Measurements from ENCODE around the gene ATXN1. TPM values are rescaled to one million over a fixed set of nuclear protein-coding genes. Genes with fewer than 3 reads are reported as not detected.

The ATXN1 gene
- total and polyA plus RNA-seq, 2 of the 8 experiments (the other 6 are each of a cell fraction or from before 2014, with no cell fraction given) = 1.6 to 4.0 TPM

GRCh38 chr6:16583144-16583762 is 178.0 kb downstream of the ATXN1 start:
- no peak overlapping the region for H3K18ac ChIP-seq (ENCODE audit: extremely low read depth, low read length)
- H3K4me3 ChIP-seq (ENCODE audit: extremely low read depth in 1 of 4, insufficient read depth in 2 of 4, low read depth in 3 of 4, low read length in 4 of 4) = no peak overlapping the region
- no peaks in the 10 kb centered on the region for H4K20me1 ChIP-seq (replicated peaks in 1 of 2; ENCODE audit: control insufficient read depth in 1 of 2, insufficient read depth in 2 of 2, low read length in 2 of 2)
- ChIA-PET CTCF (ENCODE audit: partially characterized antibody) (interaction anchor here (1.0 to 2.3 kb wide), 5 partner anchors 12 to 181 kb away, joined by 3 to 5 read pairs (median 3); no protein-coding TSS in a partner anchor), POLR2A (ENCODE audit: partially characterized antibody) (no interaction called here)
- H3K4ac ChIP-seq (replicated peaks; ENCODE audit: insufficient read length, low read depth, low read length) = no peak overlapping the region
- H2BK12ac ChIP-seq (ENCODE audit: low read depth, low read length) = no peak overlapping the region
- FAIRE-seq (no peak), DNase-seq (ENCODE audit: low read depth in 1 of 2, low spot score in 2 of 2) (no peak)
- H3K4me1 ChIP-seq (replicated peaks in 1 of 4; ENCODE audit: control insufficient read depth in 3 of 4, insufficient read depth in 4 of 4, low read length in 3 of 4) = no peaks in the 10 kb centered on the region
- no peak overlapping the region for H3K4me2 ChIP-seq (ENCODE audit: insufficient read depth in 1 of 2, low read depth in 2 of 2, low read length in 2 of 2)
- H3K79me1 ChIP-seq (ENCODE audit: low read depth, low read length) = no peaks in the 10 kb centered on the region; the same call in 1 of the 2 replicates
- H3K36me3 ChIP-seq (ENCODE audit: control insufficient read depth in 2 of 4, insufficient read depth in 4 of 4, low read length in 3 of 4) = no peaks in the 10 kb centered on the region
- H3K14ac ChIP-seq (ENCODE audit: insufficient read length) = no peak overlapping the region
- no peak overlapping the region for H4K8ac ChIP-seq (ENCODE audit: extremely low read depth, insufficient read depth, low read length)
- no peak overlapping the region for H3K56ac ChIP-seq (replicated peaks; ENCODE audit: insufficient read length, low read depth, low read length)
- H3K79me2 ChIP-seq (ENCODE audit: control insufficient read depth in 1 of 2, insufficient read depth in 2 of 2, low read length in 2 of 2) = no peaks in the 10 kb centered on the region
- no peak overlapping the region for H3K9ac ChIP-seq (replicated peaks in 1 of 4; ENCODE audit: extremely low read depth in 1 of 4, low read depth in 3 of 4, low read length in 3 of 4)
- H3K27me3 ChIP-seq (replicated peaks in 1 of 4; ENCODE audit: control insufficient read depth in 3 of 4, extremely low read depth in 1 of 4, insufficient read depth in 3 of 4, low read length in 3 of 4) = no peaks in the 10 kb centered on the region
- H2BK120ac ChIP-seq (replicated peaks; ENCODE audit: low read depth, low read length) = no peak overlapping the region
- H2BK20ac ChIP-seq (ENCODE audit: low read length) = no peak overlapping the region
- no peak overlapping the region for H2AK5ac ChIP-seq (ENCODE audit: low read depth, low read length)
- WGBS, 2 experiments (ENCODE audit: extremely low coverage in 1 of 2, insufficient coverage in 1 of 2, insufficient read length in 1 of 2, insufficient replicate concordance in 2 of 2, low coverage in 1 of 2, low lambda C conversion rate in 2 of 2, missing lambda C conversion rate in 1 of 2) = 92% methylated on average over 12 of the region's 12 CpGs; no CpG with 5 or more reads in 1 of the 2 experiments
- H2BK15ac ChIP-seq (ENCODE audit: low read length) = no peak overlapping the region
- no peaks in the 10 kb centered on the region for H3K9me3 ChIP-seq (ENCODE audit: insufficient read depth in 2 of 2, low read depth in 1 of 2, low read length in 1 of 2)
- no peak overlapping the region for H3K27ac ChIP-seq (ENCODE audit: low read depth, low read length)
- no peak overlapping the region for H3K23ac ChIP-seq (ENCODE audit: insufficient read length)
- H4K5ac ChIP-seq (ENCODE audit: insufficient read length, low read depth, low read length) = no peak overlapping the region
- no peak overlapping the region for H4K91ac ChIP-seq (replicated peaks; ENCODE audit: insufficient read length, low read length)
- no peak for TF ChIP-seq EGR1 (IDR thresholded peaks at IDR 0.05; ENCODE audit: borderline replicate concordance, low read depth, low read length)
- no peak for TF ChIP-seq JUN (IDR thresholded peaks at IDR 0.05; ENCODE audit: low read depth, low read length)
- no peak overlapping the region for H2BK5ac ChIP-seq (ENCODE audit: low read depth, low read length)
- no peaks in the 10 kb centered on the region for H3K23me2 ChIP-seq (ENCODE audit: low read depth, low read length)
- H2AFZ ChIP-seq (ENCODE audit: low read length) = no peak overlapping the region
